Gastroesophageal sphincter (tissue), 4 donors: ENCODE data around the gene APC. TPM values are rescaled to one million over a fixed set of nuclear protein-coding genes. Genes with fewer than 3 reads are reported as not detected.

Experiments
- ATAC-seq: fragments of 150-250 bp; one replicate; pipeline ENCODE4 v1.9.1; 2016; ENCODE audit warnings: mild to moderate bottlenecking, moderate library complexity
- H3K27ac ChIP-seq, 4 donors: fragments of 200-600 bp; sonication (generic) in 3 of 4; 1 replicate in 3 of 4; 2 replicates in 1 of 4; pipeline ENCODE4 v1.5.1; 2016 to 2019
- H3K27me3 ChIP-seq: fragments of 200-600 bp; sonication (generic); one replicate; pipeline ENCODE4 v1.5.1; 2019
- H3K36me3 ChIP-seq, 2 donors: fragments of 200-600 bp; sonication (generic); one replicate each; pipeline ENCODE4 v1.5.1; 2019; ENCODE audit warnings: control low read depth in 1 of 2
- H3K4me1 ChIP-seq, 3 donors: fragments of 200-600 bp; sonication (generic); 1 replicate in 2 of 3; 2 replicates in 1 of 3; pipeline ENCODE4 v1.5.1; 2016 to 2019; ENCODE audit warnings: control low read depth in 2 of 3
- H3K4me3 ChIP-seq, 2 donors: fragments of 200-600 bp; sonication (generic); one replicate each; pipeline ENCODE4 v1.5.1; 2019; ENCODE audit warnings: mild to moderate bottlenecking in 1 of 2, moderate library complexity in 1 of 2
- H3K9me3 ChIP-seq, 3 donors: fragments of 200-600 bp; sonication (generic); one replicate each; pipeline ENCODE4 v1.5.1; 2017 to 2019; ENCODE audit warnings: control low read depth in 2 of 3
- CTCF ChIP-seq, 4 experiments: fragments of 200-600 bp in 2 of 4; fragments of 450-650 bp in 2 of 4; sonication (generic) in 1 of 4; IDR thresholded peaks; one replicate each; pipeline ENCODE4 v1.5.1; 2017 to 2019; ENCODE audit warnings: antibody characterized with exemption in 4 of 4, mild to moderate bottlenecking in 2 of 4, moderate library complexity in 2 of 4
- EP300 ChIP-seq: sonication (generic); formaldehyde crosslinking; IDR thresholded peaks from one replicate; pipeline ENCODE4 v1.6.1; 2017; ENCODE audit warnings: antibody characterized with exemption, mild to moderate bottlenecking
- POLR2A ChIP-seq, 2 donors: fragments of 450-650 bp; IDR thresholded peaks; one replicate each; pipeline ENCODE4 v1.6.1; 2017; ENCODE audit warnings: antibody characterized with exemption in 2 of 2, mild to moderate bottlenecking in 2 of 2, moderate library complexity in 1 of 2
- POLR2AphosphoS5 ChIP-seq: sonication (generic); formaldehyde crosslinking; IDR thresholded peaks from one replicate; pipeline ENCODE4 v1.6.1; 2017; ENCODE audit warnings: antibody characterized with exemption
- WGBS, 2 donors: methylation state at CpG; one replicate each; pipeline ENCODE4 v1.1.5; 2018; ENCODE audit warnings: low coverage in 1 of 2; 5-methylcytosine and 5-hydroxymethylcytosine counted together
- total RNA-seq, 4 donors: library from RNA; depleted of rRNA; stranded (reverse); fragments of >200 nt; gene quantifications; one replicate each; pipeline ENCODE4 v1.1.0, GENCODE V29; 2016

APC gene
- total RNA-seq, 4 donors from 2014 or later: 77.3 to 172 (median 112) TPM

DNA sequence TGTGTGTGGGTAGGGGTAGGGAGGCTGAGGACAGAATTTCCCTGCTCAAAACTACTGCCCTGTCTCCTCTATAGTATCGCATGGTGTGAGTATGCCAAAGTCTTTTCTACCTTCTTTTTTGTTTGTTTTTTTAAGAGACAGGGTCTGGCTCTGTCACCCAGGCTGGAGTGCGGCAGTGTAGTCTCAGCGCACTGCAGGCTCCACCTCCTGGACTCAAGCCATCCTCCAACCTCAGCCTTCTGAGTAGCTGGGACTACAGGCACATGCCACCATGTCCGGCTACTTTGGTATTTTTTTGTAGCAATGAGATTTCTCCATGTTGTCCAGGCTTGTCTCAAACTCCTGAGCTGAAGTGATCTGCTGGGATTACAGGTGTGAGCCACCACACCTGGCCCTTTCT lies 125.9 kb downstream of the APC start:
- no peak for ATAC-seq
- H3K27ac ChIP-seq: no peak overlapping the region
- H3K9me3 ChIP-seq: no peaks in the 10 kb centered on the region
- H3K4me1 ChIP-seq: peaks cover 0 to 38% (median 20%) of the 10 kb centered on the region in 3 donors
- no peak overlapping the region for H3K4me3 ChIP-seq
- TF ChIP-seq POLR2AphosphoS5 (no peak), CTCF (IDR thresholded peaks at IDR 0.05) (no peak)
- no peaks in the 10 kb centered on the region for H3K27me3 ChIP-seq
- 56 to 86% methylated on average over 2 to 4 of the region's 4 CpGs for WGBS, 2 donors
- H3K36me3 ChIP-seq: peaks cover 0 to 61% of the 10 kb centered on the region in 2 donors

DNA sequence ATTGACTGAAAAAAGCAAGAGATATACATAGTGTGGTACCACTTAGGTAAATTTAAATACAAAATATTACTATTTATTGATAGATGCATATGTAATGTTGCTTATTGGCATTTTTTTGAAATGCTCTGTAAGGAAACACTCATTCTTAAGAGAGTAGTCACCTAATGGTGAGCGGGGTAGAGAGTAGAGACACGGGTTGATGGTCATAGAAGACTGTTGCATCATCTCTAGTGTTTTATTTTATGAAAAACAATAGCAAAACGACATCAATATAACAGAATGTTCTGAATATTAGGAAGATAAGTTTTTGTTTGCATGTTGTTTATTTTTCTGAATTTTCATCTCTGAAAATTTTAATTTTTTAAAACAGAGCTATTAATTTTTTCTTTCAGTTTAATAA lies 127.4 kb downstream of the APC start:
- Histone ChIP-seq H3K36me3 (peaks cover 0 to 77% of the 10 kb centered on the region in 2 donors), H3K4me3 (no peak overlapping the region), H3K27me3 (no peaks in the 10 kb centered on the region), H3K27ac (no peak overlapping the region), H3K9me3 (no peaks in the 10 kb centered on the region), H3K4me1 (peaks cover 0 to 37% (median 20%) of the 10 kb centered on the region in 3 donors)
- 82 to 87% methylated on average over 3 of the region's 3 CpGs for WGBS, 2 donors
- TF ChIP-seq EP300: no peak
- no peak for TF ChIP-seq POLR2A (IDR thresholded peaks at IDR 0.05)
- TF ChIP-seq POLR2AphosphoS5: no peak
- TF ChIP-seq CTCF (IDR thresholded peaks at IDR 0.05): no peak
- no peak for ATAC-seq

- 92 to 100% methylated on average over 2 of the region's 2 CpGs for WGBS, 2 donors
- ATAC-seq: no peak
- Histone ChIP-seq H3K9me3 (no peaks in the 10 kb centered on the region), H3K4me3 (no peak overlapping the region), H3K27ac (no peak overlapping the region), H3K27me3 (no peaks in the 10 kb centered on the region), H3K36me3 (peaks cover 0 to 90% of the 10 kb centered on the region in 2 donors), H3K4me1 (peaks cover 0 to 28% (median 16%) of the 10 kb centered on the region in 3 donors)
- TF ChIP-seq POLR2A (IDR thresholded peaks at IDR 0.05) (no peak), EP300 (no peak), CTCF (IDR thresholded peaks at IDR 0.05) (no peak), POLR2AphosphoS5 (no peak)
Measured at GRCh38 chr5:112866739-112867138, 129.1 kb downstream of the APC start.

- Histone ChIP-seq H3K4me3 (no peak overlapping the region), H3K27ac (no peak overlapping the region), H3K36me3 (peaks cover 0 to 90% of the 10 kb centered on the region in 2 donors), H3K27me3 (no peaks in the 10 kb centered on the region), H3K9me3 (no peaks in the 10 kb centered on the region), H3K4me1 (peaks cover 0 to 21% (median 13%) of the 10 kb centered on the region in 3 donors)
- TF ChIP-seq CTCF (IDR thresholded peaks at IDR 0.05) (no peak), POLR2AphosphoS5 (no peak), POLR2A (IDR thresholded peaks at IDR 0.05) (no peak), EP300 (no peak)
- no peak for ATAC-seq
- 58 to 84% methylated on average over 5 of the region's 5 CpGs for WGBS, 2 donors
Measured at GRCh38 chr5:112867411-112867810, 129.7 kb downstream of the APC start.

DNA sequence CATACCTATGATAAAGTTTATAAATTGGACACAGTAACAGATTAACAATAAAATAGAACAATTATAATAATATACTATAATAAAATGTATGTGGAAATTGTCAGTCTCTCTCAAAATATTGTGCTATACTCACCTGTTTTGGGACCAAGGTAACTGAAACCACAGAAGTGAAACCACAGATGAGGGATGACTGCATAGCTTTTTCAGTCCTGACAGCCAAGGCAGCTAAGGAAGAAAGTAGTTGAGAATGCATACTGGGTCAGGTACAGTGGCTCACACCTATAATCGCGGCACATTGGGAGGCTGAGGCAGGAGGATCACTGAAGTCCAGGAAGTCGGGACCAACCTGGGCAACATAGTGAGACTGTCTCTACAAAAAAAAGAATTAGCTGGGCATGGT lies 132.3 kb downstream of the APC start:
- H3K4me1 ChIP-seq: no peaks in the 10 kb centered on the region
- H3K27me3 ChIP-seq: no peaks in the 10 kb centered on the region
- no peak overlapping the region for H3K27ac ChIP-seq
- WGBS, 2 donors: 95 to 100% methylated on average over 1 to 3 of the region's 3 CpGs
- H3K9me3 ChIP-seq: no peaks in the 10 kb centered on the region
- no peak overlapping the region for H3K4me3 ChIP-seq
- no peak for TF ChIP-seq POLR2AphosphoS5
- TF ChIP-seq CTCF (IDR thresholded peaks at IDR 0.05): no peak
- TF ChIP-seq EP300: no peak
- TF ChIP-seq POLR2A (IDR thresholded peaks at IDR 0.05): no peak
- peaks cover 0 to 66% of the 10 kb centered on the region in 2 donors for H3K36me3 ChIP-seq
- no peak for ATAC-seq
